K562 (cell line): ENCODE measurements around the gene PPDPF. TPM values are rescaled to one million over a fixed set of nuclear protein-coding genes. Genes with fewer than 3 reads are reported as not detected.

Source experiments
- BCLAF1 ChIP-seq, 2 experiments: fragments of 450-650 bp in 1 of 2; IDR thresholded peaks; 2 replicates each; pipeline ENCODE4 v1.6.1; 2011 to 2017; ENCODE audit warnings: low read depth in 2 of 2, antibody characterized with exemption in 1 of 2, borderline replicate concordance in 1 of 2, low read length in 1 of 2, mild to moderate bottlenecking in 1 of 2, mixed read lengths in 1 of 2; ENCODE audit not compliant: control insufficient read depth in 1 of 2
- CCNT2 ChIP-seq: IDR thresholded peaks from 2 replicates; pipeline ENCODE4 v1.6.1; 2011; ENCODE audit warnings: borderline replicate concordance, low read depth, mild to moderate bottlenecking, moderate library complexity, mixed read lengths, low read length; ENCODE audit not compliant: insufficient read length; ENCODE audit errors: extremely low read depth
- CREBBP ChIP-seq: IDR thresholded peaks from one replicate; pipeline ENCODE4 v1.6.1; 2012; ENCODE audit warnings: low read depth, mild to moderate bottlenecking, control low read depth, inconsistent platforms, low read length
- MAZ ChIP-seq, 2 experiments: fragments of 450-650 bp in 1 of 2; sonication (generic) in 1 of 2; formaldehyde crosslinking; IDR thresholded peaks in 1 of 2; conservative IDR thresholded peaks in 1 of 2; 2 replicates each; pipeline versions ENCODE4 v1.4.0 to v1.5.0; 2020; ENCODE audit warnings: mild to moderate bottlenecking in 1 of 2, missing genetic modification reagents in 1 of 2
- MBD2 ChIP-seq: sonication (generic); IDR thresholded peaks from 2 replicates; pipeline ENCODE4 v1.6.1; 2016; ENCODE audit warnings: low read depth, borderline replicate concordance
- PML ChIP-seq: IDR thresholded peaks from 2 replicates; pipeline ENCODE4 v1.6.1; 2012; ENCODE audit warnings: low read length, inconsistent platforms
- POLR2A ChIP-seq: fragments of 450-650 bp; conservative IDR thresholded peaks from 2 replicates; pipeline ENCODE4 v1.6.1; 2016
- SIN3A ChIP-seq, 2 experiments: fragments of 150-350 bp in 1 of 2; IDR thresholded peaks; 2 replicates each; pipeline ENCODE4 v1.6.1; 2011 to 2016; ENCODE audit warnings: borderline replicate concordance in 2 of 2, low read depth in 2 of 2, low read length in 2 of 2, mild to moderate bottlenecking in 2 of 2, moderate library complexity in 2 of 2; ENCODE audit not compliant: control insufficient read depth in 1 of 2
- SP1 ChIP-seq: sonication (generic); formaldehyde crosslinking; IDR thresholded peaks from 2 replicates; pipeline ENCODE4 v1.8.1; 2022; ENCODE audit warnings: mild to moderate bottlenecking, missing genetic modification reagents
- ZNF224 ChIP-seq: sonication (generic); formaldehyde crosslinking; IDR thresholded peaks from 2 replicates; pipeline ENCODE4 v1.8.0; 2022; ENCODE audit warnings: mild to moderate bottlenecking, missing genetic modification reagents
- ZSCAN29 ChIP-seq: fragments of 450-650 bp; IDR thresholded peaks from 2 replicates; pipeline ENCODE4 v1.6.1; 2017
- polyA plus RNA-seq, 8 experiments: library from polyadenylated mRNA; depleted of rRNA in 4 of 8; stranded (reverse) in 5 of 8; unstranded in 3 of 8; fragments of >200 nt; fragmentation: Nextera tagmentation in 2 of 8; fragmentation: Illumina TruSeq in 1 of 8; extraction: Ambion mirVana in 2 of 8; extraction: Trizol in 1 of 8; gene quantifications; 2 replicates each; pipeline versions ENCODE4 v1.2.1 to v1.2.3, GENCODE V29; 2011 to 2014; ENCODE audit warnings: inconsistent platforms in 1 of 8, missing spikeins in 1 of 8
- total RNA-seq, 7 experiments: library from RNA; depleted of rRNA in 6 of 7; stranded (reverse); fragments of >200 nt in 6 of 7; fragmentation: Illumina TruSeq in 2 of 7; extraction: Trizol in 2 of 7; gene quantifications; 2 replicates each; pipeline versions ENCODE4 v1.2.1 to v1.2.3, GENCODE V29; 2011 to 2021; ENCODE audit warnings: low replicate concordance in 1 of 7

Gene PPDPF
- total and polyA plus RNA-seq, 9 of the 15 experiments (the other 6 are each of a cell fraction or from before 2014, with no cell fraction given) = 0.77 to 233 (median 10.5) TPM

GRCh38 chr20:63553251-63553932 is 32.8 kb downstream of the PPDPF start (continued):
- peak in 1 of 2 experiments; percentile 56; a peak in 1 of 4 replicates for TF ChIP-seq SIN3A (IDR thresholded peaks at IDR 0.05; ENCODE audit: borderline replicate concordance in 2 of 2, control insufficient read depth in 1 of 2, low read depth in 2 of 2, low read length in 2 of 2)
- peak; percentile 82 for TF ChIP-seq SP1 (CRISPR knock-in tag)
- TF ChIP-seq POLR2A = peak; percentile 59; the same call in 1 of the 2 replicates
- TF ChIP-seq ZSCAN29 = no peak
- peak; percentile 45 to 60; a peak in 2 of 4 replicates for TF ChIP-seq MAZ (CRISPR knock-in tag; conservative IDR thresholded peaks at IDR 0.05 in 1 of 2, IDR thresholded peaks at IDR 0.05 in 1 of 2)
- TF ChIP-seq CREBBP = no peak
- TF ChIP-seq MBD2 = peak; percentile 44; the same call in 1 of the 2 replicates
- no peak for TF ChIP-seq BCLAF1 (IDR thresholded peaks at IDR 0.05; ENCODE audit: borderline replicate concordance in 1 of 2, control insufficient read depth in 1 of 2, low read depth in 2 of 2, low read length in 1 of 2)
- peak; percentile 76 for TF ChIP-seq CCNT2
- TF ChIP-seq PML = no peak
- no peak for TF ChIP-seq ZNF224 (CRISPR knock-in tag)
